HCT116 (cell line): ENCODE results near the gene SF1. TPM values are rescaled to one million over a fixed set of nuclear protein-coding genes. Genes with fewer than 3 reads are reported as not detected.

Experiments used
- ATAC-seq: fragments of 200-7000 bp; cut with Tn5 transposase; 2 replicates; pipeline ENCODE4 v1.9.1; 2020; ENCODE audit warnings: mild to moderate bottlenecking, moderate library complexity
- BruUV-seq: library from RNA; stranded (reverse); fragments of 400-500 nt; replicated peaks from 2 replicates; lab custom pipeline; 2021; lab: Mats Ljungman, UMichigan
- CTCF ChIA-PET: fragments of 300-600 bp; sonication (Branson Sonifier 250); formaldehyde crosslinking; loops from one replicate; lab custom pipeline; 2021; ENCODE audit warnings: antibody characterized with exemption; lab: Charles Lee
- POLR2A ChIA-PET: fragments of 300-600, 350-600 bp; sonication (Branson Sonifier 250); formaldehyde crosslinking; loops from one replicate; lab custom pipeline; 2021; ENCODE audit warnings: antibody characterized with exemption; lab: Charles Lee
- RAD21 ChIA-PET, 2 experiments: fragments of 300-600 bp; sonication (Branson Sonifier 250); formaldehyde crosslinking; loops; one replicate each; lab custom pipeline; 2023; ENCODE audit warnings: low total read pairs in 2 of 2; ENCODE audit not compliant: uncharacterized antibody in 2 of 2, unreplicated experiment in 2 of 2, low non-redundant PET in 1 of 2; lab: Charles Lee
- DNase-seq: peaks from one replicate; pipeline ENCODE4 v3.0.0-alpha.2; 2010; ENCODE audit warnings: low read depth, low spot score
- H2AFZ ChIP-seq: fragments of 200-600 bp; shearing (Covaris generic), sonication (generic); 2 replicates; pipeline ENCODE4 v1.6.1; 2017; ENCODE audit warnings: low read depth, mixed run types, mixed read lengths, antibody characterized with exemption, low read length; ENCODE audit not compliant: poor library complexity, severe bottlenecking
- H3K27ac ChIP-seq: 2 replicates; pipeline ENCODE4 v1.5.1; 2012; ENCODE audit warnings: low read depth, low read length
- H3K27me3 ChIP-seq: fragments of 200-600 bp; sonication (generic); 2 replicates; pipeline ENCODE4 v1.6.1; 2016; ENCODE audit warnings: mixed run types, low read length, mixed read lengths; ENCODE audit not compliant: insufficient read depth
- H3K36me3 ChIP-seq, 2 experiments: fragments of 200-500 bp in 1 of 2; fragments of 200-600 bp in 1 of 2; sonication (Bioruptor generic) in 1 of 2; sonication (generic) in 1 of 2; 2 replicates each; pipeline versions ENCODE4 v1.5.1 to v1.6.1; 2014 to 2016; ENCODE audit warnings: low read length in 2 of 2, inconsistent platforms in 1 of 2, mixed read lengths in 1 of 2, mixed run types in 1 of 2; ENCODE audit not compliant: insufficient read depth in 2 of 2, control insufficient read depth in 1 of 2
- H3K4me1 ChIP-seq, 2 experiments: fragments of 200-600 bp in 1 of 2; sonication (generic) in 1 of 2; 2 replicates each; pipeline versions ENCODE4 v1.5.1 to v1.6.1; 2012 to 2017; ENCODE audit warnings: low read length in 2 of 2, inconsistent platforms in 1 of 2, mild to moderate bottlenecking in 1 of 2, mixed read lengths in 1 of 2, mixed run types in 1 of 2, moderate library complexity in 1 of 2; ENCODE audit not compliant: insufficient read depth in 2 of 2, control insufficient read depth in 1 of 2
- H3K4me2 ChIP-seq: fragments of 200-600 bp; sonication (generic); 2 replicates; pipeline ENCODE4 v1.6.1; 2017; ENCODE audit warnings: mixed run types, low read length, mixed read lengths
- H3K4me3 ChIP-seq, 2 experiments: fragments of 200-600 bp in 1 of 2; sonication (generic) in 1 of 2; replicated peaks in 1 of 2; 2 replicates each; pipeline ENCODE4 v1.5.1; 2011 to 2016; ENCODE audit warnings: low read length in 2 of 2, control low read depth in 1 of 2, low read depth in 1 of 2, mild to moderate bottlenecking in 1 of 2, mixed read lengths in 1 of 2, mixed run types in 1 of 2
- H3K79me2 ChIP-seq: fragments of 200-600 bp; sonication (generic); 2 replicates; pipeline ENCODE4 v1.6.1; 2017; ENCODE audit warnings: mild to moderate bottlenecking, mixed run types, low read length, moderate library complexity, mixed read lengths; ENCODE audit not compliant: insufficient read depth
- H3K9ac ChIP-seq: fragments of 200-600 bp; sonication (generic); 2 replicates; pipeline ENCODE4 v1.6.1; 2016; ENCODE audit warnings: low read length, mixed read lengths
- H3K9me2 ChIP-seq: fragments of 200-600 bp; sonication (generic), shearing (Covaris generic); 2 replicates; pipeline ENCODE4 v1.6.1; 2017; ENCODE audit warnings: mixed run types, mild to moderate bottlenecking, moderate library complexity; ENCODE audit not compliant: insufficient read depth
- H3K9me3 ChIP-seq, 2 experiments: fragments of 200-500 bp in 1 of 2; fragments of 200-600 bp in 1 of 2; sonication (Bioruptor generic) in 1 of 2; sonication (generic) in 1 of 2; 2 replicates each; pipeline ENCODE4 v1.6.1; 2014 to 2017; ENCODE audit warnings: low read length in 2 of 2, mixed read lengths in 2 of 2, inconsistent platforms in 1 of 2, low read depth in 1 of 2, mild to moderate bottlenecking in 1 of 2, mixed run types in 1 of 2, moderate library complexity in 1 of 2; ENCODE audit not compliant: control insufficient read depth in 1 of 2, insufficient read depth in 1 of 2
- H4K20me1 ChIP-seq: fragments of 200-600 bp; sonication (generic), shearing (Covaris generic); 2 replicates; pipeline ENCODE4 v1.6.1; 2017; ENCODE audit warnings: mixed run types, mild to moderate bottlenecking, moderate library complexity; ENCODE audit not compliant: insufficient read depth
- ATF3 ChIP-seq: IDR thresholded peaks from 2 replicates; pipeline ENCODE4 v1.6.1; 2012
- CBX3 ChIP-seq: IDR thresholded peaks from 2 replicates; pipeline ENCODE4 v1.6.1; 2012; ENCODE audit warnings: low read depth
- CEBPB ChIP-seq: IDR thresholded peaks from 2 replicates; pipeline ENCODE4 v1.6.1; 2012; ENCODE audit warnings: low read depth
- CTCF ChIP-seq, 3 experiments: fragments of 200-600 bp in 1 of 3; sonication (generic) in 1 of 3; IDR thresholded peaks in 2 of 3; conservative IDR thresholded peaks in 1 of 3; 2 replicates each; pipeline ENCODE4 v1.5.1; 2012 to 2017; ENCODE audit warnings: low read depth in 2 of 3, low read length in 2 of 3, antibody characterized with exemption in 1 of 3, borderline replicate concordance in 1 of 3, control low read depth in 1 of 3, mild to moderate bottlenecking in 1 of 3, mixed read lengths in 1 of 3, mixed run types in 1 of 3, moderate library complexity in 1 of 3; ENCODE audit not compliant: insufficient read depth in 1 of 3
- ELF1 ChIP-seq: IDR thresholded peaks from 2 replicates; pipeline ENCODE4 v1.6.1; 2012; ENCODE audit warnings: low read depth, borderline replicate concordance
- EZH2 ChIP-seq: fragments of 200-600 bp; sonication (generic); IDR thresholded peaks from 2 replicates; pipeline ENCODE4 v1.6.1; 2017; ENCODE audit warnings: antibody characterized with exemption, mixed run types
- EZH2phosphoT487 ChIP-seq: fragments of 200-600 bp; IDR thresholded peaks from 2 replicates; pipeline ENCODE4 v1.6.1; 2018; ENCODE audit warnings: antibody characterized with exemption, borderline replicate concordance
- FOSL1 ChIP-seq: IDR thresholded peaks from 2 replicates; pipeline ENCODE4 v1.6.1; 2012; ENCODE audit warnings: low read depth
- POLR2A ChIP-seq: IDR thresholded peaks from 2 replicates; pipeline ENCODE4 v1.7.0; 2011; ENCODE audit warnings: borderline replicate concordance; ENCODE audit not compliant: insufficient read depth, insufficient read length; ENCODE audit errors: extremely low read depth
- POLR2AphosphoS5 ChIP-seq: IDR thresholded peaks from 2 replicates; pipeline ENCODE4 v1.6.1; 2011; ENCODE audit warnings: mild to moderate bottlenecking, low read depth, low read length, moderate library complexity
- SIN3A ChIP-seq: IDR thresholded peaks from 2 replicates; pipeline ENCODE4 v1.6.1; 2012; ENCODE audit warnings: low read depth
- SP1 ChIP-seq: IDR thresholded peaks from 2 replicates; pipeline ENCODE4 v1.6.1; 2012; ENCODE audit warnings: low read depth
- ZNF274 ChIP-seq: fragments of 200-500 bp; sonication (Bioruptor generic); IDR thresholded peaks from 2 replicates; pipeline ENCODE4 v1.6.1; 2014; ENCODE audit warnings: mild to moderate bottlenecking, low read depth, low read length, inconsistent platforms
- intact Hi-C: fragments of 100-400 bp; cut with micrococcal nuclease; formaldehyde crosslinking; loops from 2 replicates; pipeline ENCODE4 v1.10.0; 2022
- total RNA-seq: library from RNA; stranded (reverse); gene quantifications from one replicate; pipeline ENCODE4 v1.2.1, GENCODE V29; 2021; ENCODE audit not compliant: unreplicated experiment

SF1 gene
- total RNA-seq, 1 experiment from 2014 or later = 403 TPM

- H3K9ac ChIP-seq = no peak overlapping the region
- CTCF ChIA-PET = interaction anchor here (0.8 kb wide), 1 partner anchor 10 kb away, joined by 3 read pairs; no protein-coding TSS in a partner anchor
- H3K36me3 ChIP-seq = peaks cover 96 to 98% of the 10 kb centered on the region in 2 experiments
- peaks cover 72% of the 10 kb centered on the region for H4K20me1 ChIP-seq
- H3K4me1 ChIP-seq = peaks cover 5 to 8% of the 10 kb centered on the region in 2 experiments; a peak in 3 of 4 replicates
- H2AFZ ChIP-seq = no peak overlapping the region
- POLR2A ChIA-PET = no interaction called here
- no peak overlapping the region for H3K27ac ChIP-seq
- H3K9me3 ChIP-seq = no peaks in the 10 kb centered on the region
- RAD21 ChIA-PET = no interaction called here
- ATAC-seq = no peak
- intact Hi-C loops = no loop called here
- BruUV-seq = no TSS peak
- H3K9me2 ChIP-seq = no peaks in the 10 kb centered on the region
- H3K4me2 ChIP-seq = no peak overlapping the region
- TF ChIP-seq ZNF274 (no peak), ATF3 (no peak), ELF1 (no peak), CTCF (IDR thresholded peaks at IDR 0.05 in 2 of 3, conservative IDR thresholded peaks at IDR 0.05 in 1 of 3; ENCODE audit: borderline replicate concordance in 1 of 3, insufficient read depth in 1 of 3, low read depth in 2 of 3, low read length in 2 of 3) (no peak), SP1 (no peak)
- TF ChIP-seq, all 23 proteins: peak for 0
- H3K27me3 ChIP-seq = no peaks in the 10 kb centered on the region
- no peak for DNase-seq
- peaks cover 100% of the 10 kb centered on the region for H3K79me2 ChIP-seq
- no peak overlapping the region for H3K4me3 ChIP-seq
These were observed 6.5 kb downstream of the SF1 start for GRCh38 chr11:64771861-64772260.

- no peaks in the 10 kb centered on the region for H3K9me3 ChIP-seq
- H3K4me2 ChIP-seq = no peak overlapping the region
- peaks cover 54% of the 10 kb centered on the region; the same call in 1 of the 2 replicates for H4K20me1 ChIP-seq
- intact Hi-C loops = no loop called here
- no peaks in the 10 kb centered on the region for H3K4me1 ChIP-seq
- H2AFZ ChIP-seq = no peak overlapping the region
- peaks cover 89 to 93% of the 10 kb centered on the region in 2 experiments for H3K36me3 ChIP-seq
- H3K27me3 ChIP-seq = no peaks in the 10 kb centered on the region
- no TSS peak for BruUV-seq
- ChIA-PET POLR2A (interaction anchor here (0.9 kb wide), 1 partner anchor 9 kb away, joined by 4 read pairs; no protein-coding TSS in a partner anchor), RAD21 (no interaction called here), CTCF (no interaction called here)
- no peak for DNase-seq
- H3K9ac ChIP-seq = no peak overlapping the region
- no peak overlapping the region for H3K4me3 ChIP-seq
- no peak overlapping the region for H3K27ac ChIP-seq
- no peak for ATAC-seq
- TF ChIP-seq POLR2AphosphoS5 (no peak), CBX3 (no peak), FOSL1 (no peak), CEBPB (no peak), SIN3A (no peak), EZH2phosphoT487 (no peak), EZH2 (no peak), POLR2A (no peak), ATF3 (no peak)
- H3K9me2 ChIP-seq = no peaks in the 10 kb centered on the region
- H3K79me2 ChIP-seq = peaks cover 94% of the 10 kb centered on the region
These were observed 8.2 kb downstream of the SF1 start for GRCh38 chr11:64770120-64770519.
